ENCODE measurements around the gene MOBP.

- TF ChIP-seq POLR2AphosphoS5 (IDR thresholded peaks at IDR 0.05; ENCODE audit: borderline replicate concordance, low read depth, low read length) (no peak), EZH2 (IDR thresholded peaks at IDR 0.05) (no peak), FOXP2 (optimal IDR thresholded peaks at IDR 0.05; ENCODE audit: control extremely low read depth, extremely low read length, insufficient read depth) (no peak)
Observed at GRCh38 chr3:39532777-39533176, 65.3 kb downstream of the MOBP start.

Data from SK-N-MC (cell line).